ENCODE measurements around the gene RNASEH1. TPM values are rescaled to one million over a fixed set of nuclear protein-coding genes. Genes with fewer than 3 reads are reported as not detected.

The RNASEH1 gene
- total and polyA plus RNA-seq, 2 of the 13 experiments (the other 11 are each of a cell fraction or from before 2014, with no cell fraction given): 14.5 to 57.4 TPM

GRCh38 chr2:3598197-3598910 lies 40.2 kb upstream of the RNASEH1 start:
- intact Hi-C loops (cut with micrococcal nuclease; ENCODE audit: unreplicated experiment) (no loop called here), in situ Hi-C loops (cut with HindIII; ENCODE audit: extremely low pct_ligation_motif_present, low pct_unique_long_range_greater_than_20kb) (no loop called here)
- H3K9me3 ChIP-seq (ENCODE audit: low read length): no peaks in the 10 kb centered on the region
- no peak for FAIRE-seq
- 30% methylated on average over 22 of the region's 22 CpGs for WGBS (ENCODE audit: low lambda C conversion rate)
- ChIA-PET CTCF (ENCODE audit: low intra/inter-chr PET ratio, low total read pairs) (no interaction called here), POLR2A (interaction anchor here (2.0 kb wide), 1 partner anchor 15 kb away, joined by 7 read pairs; no protein-coding TSS in a partner anchor)
- no peaks in the 10 kb centered on the region; a peak in 1 of 5 replicates for H3K27me3 ChIP-seq (ENCODE audit: control insufficient read depth in 1 of 2, insufficient read depth in 2 of 2, low read length in 2 of 2)
- no TSS peak for BruUV-seq (replicated peaks)
- peak; percentile 43 for ATAC-seq
- H3K4me2 ChIP-seq (ENCODE audit: low read depth, low read length): peak overlapping the region; percentile 65
- no peak overlapping the region for H3K27ac ChIP-seq (ENCODE audit: extremely low read length, insufficient read depth, low read length)
- no peaks in the 10 kb centered on the region for H3K36me3 ChIP-seq (replicated peaks in 1 of 2; ENCODE audit: control insufficient read depth in 1 of 2, insufficient read depth in 2 of 2, low read length in 2 of 2)
- H3K4me1 ChIP-seq (ENCODE audit: insufficient read depth, low read length): peaks cover 47% of the 10 kb centered on the region
- no peaks in the 10 kb centered on the region for H3K79me2 ChIP-seq (ENCODE audit: insufficient read depth, low read length)
- H2AFZ ChIP-seq (ENCODE audit: low read length): peak overlapping the region; percentile 7
- H4K20me1 ChIP-seq (ENCODE audit: insufficient read depth, low read length): no peaks in the 10 kb centered on the region
- 0 out of 2 replicates have a peak overlapping the region, but pooled peaks have one; percentile 14 for H3K9ac ChIP-seq (ENCODE audit: insufficient read depth, low read depth, low read length)
- peak overlapping the region; percentile 2 to 53 (median 30); a peak in 4 of 6 replicates for H3K4me3 ChIP-seq (replicated peaks in 1 of 3; ENCODE audit: insufficient read depth in 1 of 3, low read depth in 2 of 3, low read length in 3 of 3)
- DNase-seq (ENCODE audit: low spot score): no peak
- TF ChIP-seq, protein P1, sequence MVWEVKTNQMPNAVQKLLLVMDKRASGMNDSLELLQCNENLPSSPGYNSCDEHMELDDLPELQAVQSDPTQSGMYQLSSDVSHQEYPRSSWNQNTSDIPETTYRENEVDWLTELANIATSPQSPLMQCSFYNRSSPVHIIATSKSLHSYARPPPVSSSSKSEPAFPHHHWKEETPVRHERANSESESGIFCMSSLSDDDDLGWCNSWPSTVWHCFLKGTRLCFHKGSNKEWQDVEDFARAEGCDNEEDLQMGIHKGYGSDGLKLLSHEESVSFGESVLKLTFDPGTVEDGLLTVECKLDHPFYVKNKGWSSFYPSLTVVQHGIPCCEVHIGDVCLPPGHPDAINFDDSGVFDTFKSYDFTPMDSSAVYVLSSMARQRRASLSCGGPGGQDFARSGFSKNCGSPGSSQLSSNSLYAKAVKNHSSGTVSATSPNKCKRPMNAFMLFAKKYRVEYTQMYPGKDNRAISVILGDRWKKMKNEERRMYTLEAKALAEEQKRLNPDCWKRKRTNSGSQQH (CRISPR knock-in tag; IDR thresholded peaks at IDR 0.05; ENCODE audit: low read depth): no peak
- TF ChIP-seq NONO (IDR thresholded peaks at IDR 0.05) (no peak), NONO (CRISPR knock-in tag; conservative IDR thresholded peaks at IDR 0.05) (no peak), BCL6 (CRISPR knock-in tag; IDR thresholded peaks at IDR 0.05) (no peak), SOX6 (IDR thresholded peaks at IDR 0.05) (no peak), SOX6 (CRISPR knock-in tag; IDR thresholded peaks at IDR 0.05) (peak; percentile 35; the same call in 1 of the 2 replicates), SRSF4 (IDR thresholded peaks at IDR 0.05; ENCODE audit: low read depth, low read length, poor library complexity, severe bottlenecking) (no peak), TARDBP (CRISPR knock-in tag; IDR thresholded peaks at IDR 0.05) (no peak), SOX13 (IDR thresholded peaks at IDR 0.05) (no peak), SOX13 (CRISPR knock-in tag; conservative IDR thresholded peaks at IDR 0.05 in 1 of 2, IDR thresholded peaks at IDR 0.05 in 1 of 2) (0 out of 4 replicates have a peak, but pooled peaks of 1 of the 2 experiments have one; percentile 26), LBX2 (CRISPR knock-in tag; IDR thresholded peaks at IDR 0.05; ENCODE audit: borderline replicate concordance) (no peak), ZSCAN25 (CRISPR knock-in tag; IDR thresholded peaks at IDR 0.05) (no peak), ZNF263 (CRISPR knock-in tag; IDR thresholded peaks at IDR 0.05) (no peak), ZNF10 (CRISPR knock-in tag; IDR thresholded peaks at IDR 0.05; ENCODE audit: borderline replicate concordance, low read depth) (no peak), ZNF841 (CRISPR knock-in tag; IDR thresholded peaks at IDR 0.05; ENCODE audit: borderline replicate concordance) (no peak), MAX (IDR thresholded peaks at IDR 0.05) (peak; percentile 48)
- TF ChIP-seq, protein P2, sequence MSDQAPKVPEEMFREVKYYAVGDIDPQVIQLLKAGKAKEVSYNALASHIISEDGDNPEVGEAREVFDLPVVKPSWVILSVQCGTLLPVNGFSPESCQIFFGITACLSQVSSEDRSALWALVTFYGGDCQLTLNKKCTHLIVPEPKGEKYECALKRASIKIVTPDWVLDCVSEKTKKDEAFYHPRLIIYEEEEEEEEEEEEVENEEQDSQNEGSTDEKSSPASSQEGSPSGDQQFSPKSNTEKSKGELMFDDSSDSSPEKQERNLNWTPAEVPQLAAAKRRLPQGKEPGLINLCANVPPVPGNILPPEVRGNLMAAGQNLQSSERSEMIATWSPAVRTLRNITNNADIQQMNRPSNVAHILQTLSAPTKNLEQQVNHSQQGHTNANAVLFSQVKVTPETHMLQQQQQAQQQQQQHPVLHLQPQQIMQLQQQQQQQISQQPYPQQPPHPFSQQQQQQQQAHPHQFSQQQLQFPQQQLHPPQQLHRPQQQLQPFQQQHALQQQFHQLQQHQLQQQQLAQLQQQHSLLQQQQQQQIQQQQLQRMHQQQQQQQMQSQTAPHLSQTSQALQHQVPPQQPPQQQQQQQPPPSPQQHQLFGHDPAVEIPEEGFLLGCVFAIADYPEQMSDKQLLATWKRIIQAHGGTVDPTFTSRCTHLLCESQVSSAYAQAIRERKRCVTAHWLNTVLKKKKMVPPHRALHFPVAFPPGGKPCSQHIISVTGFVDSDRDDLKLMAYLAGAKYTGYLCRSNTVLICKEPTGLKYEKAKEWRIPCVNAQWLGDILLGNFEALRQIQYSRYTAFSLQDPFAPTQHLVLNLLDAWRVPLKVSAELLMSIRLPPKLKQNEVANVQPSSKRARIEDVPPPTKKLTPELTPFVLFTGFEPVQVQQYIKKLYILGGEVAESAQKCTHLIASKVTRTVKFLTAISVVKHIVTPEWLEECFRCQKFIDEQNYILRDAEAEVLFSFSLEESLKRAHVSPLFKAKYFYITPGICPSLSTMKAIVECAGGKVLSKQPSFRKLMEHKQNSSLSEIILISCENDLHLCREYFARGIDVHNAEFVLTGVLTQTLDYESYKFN (CRISPR knock-in tag; conservative IDR thresholded peaks at IDR 0.05): 0 out of 2 replicates have a peak, but pooled peaks have one; percentile 25

All from HepG2 (cell line).